Cardiac muscle cell (in vitro differentiated cells and primary cell): ENCODE results near the gene CYP51A1. TPM values are rescaled to one million over a fixed set of nuclear protein-coding genes. Genes with fewer than 3 reads are reported as not detected.

Experiments
- DNase-seq, 2 donors: peaks; one replicate each; pipeline versions ENCODE4 v3.0.0 to v3.0.0-alpha.2; 2010 to 2017; ENCODE audit warnings: low read depth in 1 of 2, low spot score in 1 of 2
- H3K27ac ChIP-seq: fragments of 200-600 bp; sonication (generic); 2 replicates; pipeline ENCODE4 v1.5.1; 2016
- H3K27me3 ChIP-seq: fragments of 200-600 bp; sonication (generic); 2 replicates; pipeline ENCODE4 v1.6.0; 2016; ENCODE audit warnings: control low read depth
- H3K36me3 ChIP-seq: fragments of 200-600 bp; sonication (generic); 2 replicates; pipeline ENCODE4 v1.5.1; 2016; ENCODE audit warnings: control low read depth
- H3K4me1 ChIP-seq: fragments of 200-600 bp; sonication (generic); 2 replicates; pipeline ENCODE4 v1.8.1; 2017; ENCODE audit warnings: low read depth, mild to moderate bottlenecking, mixed run types
- H3K4me3 ChIP-seq: fragments of 200-600 bp; sonication (generic); 2 replicates; pipeline ENCODE4 v1.5.1; 2016; ENCODE audit warnings: mild to moderate bottlenecking
- H3K9me3 ChIP-seq: fragments of 200-600 bp; sonication (generic); 2 replicates; pipeline ENCODE4 v1.5.1; 2017; ENCODE audit warnings: low read depth, mild to moderate bottlenecking, control low read depth
- polyA plus RNA-seq: library from polyadenylated mRNA; unstranded; fragments of >200 nt; fragmentation: Nextera tagmentation; extraction: Ambion mirVana; gene quantifications from 2 replicates; pipeline ENCODE4 v1.2.1, GENCODE V29; 2016
- total RNA-seq: library from RNA; depleted of rRNA; stranded (reverse); fragments of >200 nt; gene quantifications from 2 replicates; pipeline ENCODE4 v1.2.3, GENCODE V29; 2016
- TF ChIP-seq, protein P1 (sequence below): IDR thresholded peaks from 2 replicates; pipeline ENCODE4 v1.5.1; 2012; ENCODE audit warnings: low read depth, mild to moderate bottlenecking, low read length

The CYP51A1 gene
- total and polyA plus RNA-seq, 2 experiments from 2014 or later = 41.0 to 116 TPM

- DNase-seq = no peak
- no peaks in the 10 kb centered on the region for H3K27me3 ChIP-seq
- no peaks in the 10 kb centered on the region for H3K9me3 ChIP-seq
- H3K36me3 ChIP-seq = no peaks in the 10 kb centered on the region
- H3K4me3 ChIP-seq = no peak overlapping the region
- H3K4me1 ChIP-seq = no peaks in the 10 kb centered on the region
- no peak overlapping the region for H3K27ac ChIP-seq
- TF ChIP-seq, protein P1, sequence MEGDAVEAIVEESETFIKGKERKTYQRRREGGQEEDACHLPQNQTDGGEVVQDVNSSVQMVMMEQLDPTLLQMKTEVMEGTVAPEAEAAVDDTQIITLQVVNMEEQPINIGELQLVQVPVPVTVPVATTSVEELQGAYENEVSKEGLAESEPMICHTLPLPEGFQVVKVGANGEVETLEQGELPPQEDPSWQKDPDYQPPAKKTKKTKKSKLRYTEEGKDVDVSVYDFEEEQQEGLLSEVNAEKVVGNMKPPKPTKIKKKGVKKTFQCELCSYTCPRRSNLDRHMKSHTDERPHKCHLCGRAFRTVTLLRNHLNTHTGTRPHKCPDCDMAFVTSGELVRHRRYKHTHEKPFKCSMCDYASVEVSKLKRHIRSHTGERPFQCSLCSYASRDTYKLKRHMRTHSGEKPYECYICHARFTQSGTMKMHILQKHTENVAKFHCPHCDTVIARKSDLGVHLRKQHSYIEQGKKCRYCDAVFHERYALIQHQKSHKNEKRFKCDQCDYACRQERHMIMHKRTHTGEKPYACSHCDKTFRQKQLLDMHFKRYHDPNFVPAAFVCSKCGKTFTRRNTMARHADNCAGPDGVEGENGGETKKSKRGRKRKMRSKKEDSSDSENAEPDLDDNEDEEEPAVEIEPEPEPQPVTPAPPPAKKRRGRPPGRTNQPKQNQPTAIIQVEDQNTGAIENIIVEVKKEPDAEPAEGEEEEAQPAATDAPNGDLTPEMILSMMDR = no peak
Measured at GRCh38 chr7:92141161-92141560, 6.9 kb upstream of the CYP51A1 start.

DNA sequence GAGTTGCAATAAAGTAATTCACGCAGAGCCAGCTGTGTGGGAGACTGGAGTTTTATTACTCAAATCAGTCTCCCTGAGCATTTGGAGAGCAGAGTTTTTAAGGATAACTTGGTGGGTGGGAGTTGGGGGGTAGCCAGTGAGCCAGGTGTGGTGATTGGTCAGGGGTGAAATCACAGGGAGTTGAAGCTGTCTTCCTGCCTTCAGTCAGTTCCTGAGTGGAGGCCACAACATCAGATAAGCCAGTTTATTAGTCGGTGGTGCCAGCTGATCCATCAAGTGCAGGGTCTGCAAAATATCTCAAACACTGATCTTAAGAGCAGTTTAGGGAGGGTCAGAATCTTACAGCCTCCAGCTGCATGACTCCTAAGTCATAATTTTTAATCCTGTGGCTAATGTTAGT lies 3.3 kb upstream of the CYP51A1 start:
- no peaks in the 10 kb centered on the region for H3K36me3 ChIP-seq
- H3K27ac ChIP-seq = peak overlapping the region; percentile 36
- peak in 1 of 2 donors; percentile 51 for DNase-seq
- no peak overlapping the region for H3K4me3 ChIP-seq
- H3K9me3 ChIP-seq = no peaks in the 10 kb centered on the region
- H3K4me1 ChIP-seq = peaks cover 11% of the 10 kb centered on the region
- TF ChIP-seq, protein P1 = no peak
- H3K27me3 ChIP-seq = no peaks in the 10 kb centered on the region

DNA sequence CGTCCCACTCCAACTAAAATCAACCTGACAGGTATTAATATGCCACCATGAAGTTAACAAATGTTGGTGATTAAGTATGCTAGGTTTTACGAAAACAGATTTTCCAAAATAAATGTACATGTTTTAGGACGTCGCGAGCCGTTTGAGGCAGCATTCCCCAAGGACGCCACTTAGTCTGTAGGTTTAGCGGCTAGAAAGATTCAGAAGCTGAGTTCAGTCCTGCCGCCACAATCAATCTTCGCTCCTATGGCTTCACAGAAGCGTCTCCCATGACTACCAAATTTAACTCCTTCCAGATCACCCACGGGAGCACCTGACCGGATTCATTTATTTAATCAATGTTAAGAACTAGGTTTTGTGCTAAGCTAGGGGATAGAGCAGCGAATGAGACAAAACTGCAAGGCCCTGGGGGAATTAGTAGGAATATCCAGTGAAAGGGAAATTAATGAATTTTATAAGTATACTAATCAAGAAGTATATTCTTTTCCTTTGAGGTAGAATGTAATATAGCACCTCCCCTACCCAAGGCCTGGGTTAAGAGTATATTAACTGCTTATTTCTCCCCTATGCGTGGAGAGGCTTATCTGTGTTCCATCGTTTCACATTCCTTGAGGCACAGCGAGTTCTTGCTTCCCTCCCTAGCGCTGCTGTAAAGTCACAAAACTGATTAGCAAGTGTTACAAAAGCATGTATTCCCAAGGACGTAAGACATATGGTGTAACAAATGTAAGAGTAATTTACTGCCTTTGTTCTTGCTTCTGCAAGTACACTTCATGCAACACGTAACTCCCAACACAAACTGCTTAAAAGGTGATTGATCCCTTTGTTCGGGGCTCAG lies 994 bp upstream of the CYP51A1 start:
- Histone ChIP-seq H3K9me3 (no peaks in the 10 kb centered on the region), H3K4me1 (peaks cover 16% of the 10 kb centered on the region), H3K27ac (peak overlapping the region; percentile 98), H3K4me3 (peak overlapping the region; percentile 66), H3K36me3 (peaks cover 3% of the 10 kb centered on the region), H3K27me3 (no peaks in the 10 kb centered on the region)
- peak; percentile 53 to 73 for DNase-seq
- TF ChIP-seq, protein P1 = no peak

DNA sequence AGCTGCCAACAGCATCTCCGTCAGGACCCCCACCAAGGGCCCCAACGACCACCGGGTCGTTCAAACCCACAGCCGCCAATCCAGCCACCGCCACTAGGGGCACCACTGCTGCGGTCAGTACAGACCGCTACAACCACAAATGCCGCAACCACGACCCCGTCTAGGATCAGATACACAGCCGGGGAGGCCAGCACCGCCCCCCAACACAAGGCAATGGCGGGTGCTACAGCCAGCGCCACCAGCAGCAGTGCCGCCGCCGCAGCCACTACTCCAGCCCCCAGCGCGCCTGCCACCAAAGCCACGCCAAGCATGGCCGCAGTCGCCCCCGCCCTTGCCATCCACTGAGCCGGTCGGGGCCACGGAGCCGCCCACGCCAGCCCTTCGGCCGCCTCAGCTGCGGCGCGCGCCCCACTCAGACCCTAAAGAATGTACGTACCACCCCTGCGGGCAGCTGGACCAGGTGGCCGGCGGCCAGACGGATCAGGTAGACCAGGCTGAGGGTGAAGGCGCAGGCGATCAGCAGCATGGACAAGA lies 473 bp downstream of the CYP51A1 start:
- Histone ChIP-seq H3K9me3 (no peaks in the 10 kb centered on the region), H3K27me3 (no peaks in the 10 kb centered on the region), H3K36me3 (peaks cover 17% of the 10 kb centered on the region), H3K4me1 (peaks cover 16% of the 10 kb centered on the region), H3K4me3 (peak overlapping the region; percentile 66), H3K27ac (peak overlapping the region; percentile 98)
- TF ChIP-seq, protein P1 = peak; percentile 81
- peak; percentile 70 to 82 for DNase-seq

DNA sequence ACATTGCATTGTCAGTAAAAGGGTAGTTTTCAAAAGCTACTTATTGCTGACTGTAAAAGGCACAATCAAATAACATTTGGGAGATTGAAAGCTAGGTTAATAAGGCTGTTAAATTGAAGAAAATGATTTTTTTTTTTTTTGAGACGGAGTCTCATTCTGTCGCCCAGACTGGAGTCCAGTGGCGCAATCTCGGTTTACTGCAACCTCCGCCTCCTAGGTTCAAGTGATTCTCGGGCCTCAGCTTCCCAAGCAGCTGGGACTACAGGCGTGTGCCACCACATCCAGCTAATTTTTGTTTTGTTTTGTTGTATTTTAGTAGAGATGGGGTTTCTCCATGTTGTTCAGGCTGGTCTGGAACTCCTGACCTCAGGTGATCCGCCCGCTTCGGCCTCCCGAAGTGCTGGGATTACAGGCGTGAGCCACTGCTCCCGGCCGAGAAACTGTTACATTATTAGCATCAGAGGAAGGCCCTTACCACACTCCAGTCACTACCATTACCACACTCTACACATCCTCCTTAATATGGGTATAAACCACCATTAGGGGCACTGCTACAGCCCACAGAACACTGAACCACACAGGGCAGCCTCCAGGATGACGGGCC lies 1.0 kb downstream of the CYP51A1 start:
- peak overlapping the region; percentile 66 for H3K4me3 ChIP-seq
- peak in 1 of 2 donors; percentile 19 for DNase-seq
- H3K4me1 ChIP-seq = peaks cover 16% of the 10 kb centered on the region
- H3K27ac ChIP-seq = peak overlapping the region; percentile 98
- TF ChIP-seq, protein P1 = no peak
- H3K9me3 ChIP-seq = no peaks in the 10 kb centered on the region
- H3K36me3 ChIP-seq = peaks cover 21% of the 10 kb centered on the region
- H3K27me3 ChIP-seq = no peaks in the 10 kb centered on the region
